SK-N-MC (cell line): Measurements from ENCODE around the gene TSR3.

Source experiments
- DNase-seq: peaks from one replicate; pipeline ENCODE4 v3.0.0-alpha.2; 2011; ENCODE audit warnings: low read depth, low spot score
- H3K27ac ChIP-seq: fragments of 200-600 bp; sonication (generic); 2 replicates; pipeline ENCODE4 v1.5.1; 2016; ENCODE audit warnings: mixed run types
- H3K36me3 ChIP-seq: fragments of 200-600 bp; sonication (generic); 2 replicates; pipeline ENCODE4 v1.6.1; 2017; ENCODE audit warnings: antibody characterized with exemption, low read length, mixed read lengths; ENCODE audit not compliant: insufficient read depth
- H3K4me3 ChIP-seq: fragments of 200-600 bp; sonication (generic); 2 replicates; pipeline ENCODE4 v1.5.1; 2016
- H3K9ac ChIP-seq: fragments of 200-600 bp; sonication (generic); 2 replicates; pipeline ENCODE4 v1.8.0; 2017; ENCODE audit warnings: mixed run types, mixed read lengths; ENCODE audit not compliant: insufficient read length
- H3K9me3 ChIP-seq: fragments of 200-600 bp; sonication (generic); 2 replicates; pipeline ENCODE4 v1.6.1; 2017; ENCODE audit warnings: low read depth, mild to moderate bottlenecking, antibody characterized with exemption, low read length, moderate library complexity, mixed read lengths
- EZH2 ChIP-seq: fragments of 200-600 bp; sonication (generic); IDR thresholded peaks from one replicate; pipeline ENCODE4 v1.6.1; 2017; ENCODE audit warnings: antibody characterized with exemption
- FOXP2 ChIP-seq: optimal IDR thresholded peaks from 2 replicates; pipeline ENCODE3; 2011; ENCODE audit warnings: mild to moderate bottlenecking, moderate library complexity; ENCODE audit not compliant: insufficient read depth; ENCODE audit errors: extremely low read length, control extremely low read depth
- POLR2AphosphoS5 ChIP-seq: IDR thresholded peaks from 2 replicates; pipeline ENCODE4 v1.6.1; 2012; ENCODE audit warnings: mild to moderate bottlenecking, low read depth, low read length, borderline replicate concordance

The TSR3 gene

DNA sequence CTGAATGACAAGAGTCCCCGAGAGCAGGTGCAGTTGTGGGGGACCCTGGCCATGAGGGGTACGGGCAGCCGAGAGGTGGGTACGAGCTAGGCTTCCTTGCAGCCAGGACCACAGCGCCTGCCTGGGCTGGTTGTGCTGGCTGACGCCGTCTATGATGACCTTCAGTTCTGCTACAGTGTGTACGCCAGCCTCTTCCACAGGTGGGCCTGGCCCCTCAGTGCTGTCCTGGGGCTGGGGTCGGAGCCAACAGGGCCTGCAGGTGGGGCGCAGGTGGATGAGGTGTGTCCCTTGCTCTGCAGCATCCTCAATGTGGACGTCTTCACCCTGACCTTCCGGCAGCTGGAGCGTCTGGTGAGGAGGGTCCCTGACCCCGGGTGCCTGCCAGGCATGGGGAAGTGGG lies 7.2 kb downstream of the TSR3 start:
- Histone ChIP-seq H3K36me3 (no peaks in the 10 kb centered on the region), H3K9me3 (no peaks in the 10 kb centered on the region), H3K4me3 (no peak overlapping the region), H3K9ac (no peak overlapping the region), H3K27ac (no peak overlapping the region)
- DNase-seq, result no peak
- no peak for TF ChIP-seq EZH2
- no peak for TF ChIP-seq POLR2AphosphoS5
- no peak for TF ChIP-seq FOXP2

DNA sequence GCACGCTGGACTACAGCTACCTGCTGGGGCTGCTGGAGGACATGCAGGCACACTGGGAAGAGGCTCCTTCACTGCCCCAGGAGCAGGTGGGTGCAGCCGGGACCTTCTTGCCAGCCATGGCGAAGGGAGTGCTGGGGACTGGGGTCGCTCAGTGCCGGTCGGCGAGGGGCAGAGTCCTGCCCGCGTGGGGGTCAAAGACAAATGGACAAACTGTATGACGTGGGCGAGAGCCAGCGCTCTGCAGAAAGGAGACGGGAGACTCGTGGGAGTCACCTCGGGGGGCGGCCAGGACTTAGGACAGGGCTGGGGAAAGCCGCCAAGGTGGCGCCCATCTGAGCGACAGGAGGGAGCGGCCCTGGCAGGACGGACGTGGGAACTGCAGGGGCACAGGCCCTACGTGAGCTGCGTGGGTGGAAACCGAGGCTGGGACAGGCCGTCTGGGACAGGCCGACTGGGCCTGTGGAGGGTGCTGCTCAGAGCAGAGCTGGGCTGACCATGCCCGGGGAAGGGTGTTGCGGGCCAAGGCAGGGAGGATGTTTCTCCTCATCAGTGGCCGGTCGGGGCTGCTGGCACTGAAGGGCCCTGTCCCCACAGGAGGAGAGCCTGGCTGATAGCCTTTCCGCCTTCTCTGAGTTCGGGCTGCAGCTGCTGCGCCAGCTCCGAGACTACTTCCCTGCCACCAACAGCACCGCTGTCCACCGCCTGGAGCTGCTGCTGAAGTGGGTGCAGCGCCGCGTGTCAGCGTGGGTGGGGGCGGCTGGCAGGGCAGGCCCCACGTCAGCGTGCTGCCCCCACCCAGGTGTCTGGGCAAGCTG lies 8.0 kb downstream of the TSR3 start:
- Histone ChIP-seq H3K4me3 (peak overlapping the region; percentile 45), H3K27ac (no peak overlapping the region), H3K9ac (no peak overlapping the region), H3K9me3 (no peaks in the 10 kb centered on the region), H3K36me3 (no peaks in the 10 kb centered on the region)
- no peak for TF ChIP-seq EZH2
- TF ChIP-seq POLR2AphosphoS5, result no peak
- no peak for TF ChIP-seq FOXP2
- no peak for DNase-seq

GRCh38 chr16:1342526-1343427 lies 8.9 kb downstream of the TSR3 start:
- Histone ChIP-seq H3K27ac (no peak overlapping the region), H3K9ac (no peak overlapping the region), H3K36me3 (no peaks in the 10 kb centered on the region), H3K9me3 (no peaks in the 10 kb centered on the region), H3K4me3 (peak overlapping the region; percentile 65)
- peak; percentile 76 for DNase-seq
- TF ChIP-seq EZH2, result no peak

GRCh38 chr16:1341495-1342420 lies 9.9 kb downstream of the TSR3 start:
- no peaks in the 10 kb centered on the region for H3K9me3 ChIP-seq
- no peak for DNase-seq
- TF ChIP-seq POLR2AphosphoS5 (no peak), FOXP2 (no peak), EZH2 (no peak)
- no peak overlapping the region for H3K4me3 ChIP-seq
- no peak overlapping the region for H3K27ac ChIP-seq
- no peak overlapping the region for H3K9ac ChIP-seq
- no peaks in the 10 kb centered on the region for H3K36me3 ChIP-seq

DNA sequence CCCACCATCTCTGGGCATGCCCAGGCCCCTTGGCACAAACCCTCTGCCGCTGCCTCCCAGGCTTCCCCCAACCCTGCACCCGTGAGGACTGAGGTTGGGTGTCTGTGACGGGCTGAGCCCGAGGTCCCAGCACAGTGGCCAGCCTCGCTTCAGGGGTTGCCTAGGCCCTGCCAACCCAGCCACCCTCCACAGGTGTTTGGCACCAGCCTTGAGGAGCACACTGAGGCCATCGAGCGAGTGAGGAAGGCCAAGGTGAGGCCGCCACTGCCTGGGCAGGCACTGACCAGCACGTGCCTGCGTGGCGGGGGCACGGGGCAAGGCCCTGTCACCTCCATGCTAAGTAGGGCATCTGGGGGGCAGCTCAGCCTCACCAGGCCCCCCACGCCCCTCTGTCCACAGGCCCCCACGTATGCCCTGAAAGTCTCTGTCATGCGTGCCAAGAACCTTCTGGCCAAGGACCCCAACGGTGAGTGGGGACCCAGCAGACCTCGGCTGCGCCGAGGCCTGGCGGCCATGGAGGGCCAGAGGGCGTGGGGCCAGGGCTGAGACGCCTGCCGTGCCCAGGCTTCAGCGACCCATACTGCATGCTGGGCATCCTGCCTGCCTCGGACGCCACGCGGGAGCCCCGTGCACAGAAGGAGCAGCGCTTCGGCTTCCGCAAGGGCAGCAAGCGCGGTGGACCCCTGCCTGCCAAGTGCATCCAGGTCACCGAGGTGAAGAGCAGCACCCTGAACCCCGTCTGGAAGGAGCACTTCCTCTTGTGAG lies 10.8 kb downstream of the TSR3 start:
- H3K36me3 ChIP-seq, result no peaks in the 10 kb centered on the region
- no peak overlapping the region for H3K4me3 ChIP-seq
- no peak for DNase-seq
- no peak for TF ChIP-seq EZH2
- no peak for TF ChIP-seq POLR2AphosphoS5
- TF ChIP-seq FOXP2, result no peak
- no peak overlapping the region for H3K9ac ChIP-seq
- H3K9me3 ChIP-seq, result no peaks in the 10 kb centered on the region
- no peak overlapping the region for H3K27ac ChIP-seq

- H3K9ac ChIP-seq, result no peak overlapping the region
- H3K4me3 ChIP-seq, result no peak overlapping the region
- no peak for DNase-seq
- no peaks in the 10 kb centered on the region for H3K9me3 ChIP-seq
- TF ChIP-seq POLR2AphosphoS5 (no peak), EZH2 (no peak), FOXP2 (no peak)
- no peak overlapping the region for H3K27ac ChIP-seq
- no peaks in the 10 kb centered on the region for H3K36me3 ChIP-seq
Observed at GRCh38 chr16:1338855-1339675, 12.6 kb downstream of the TSR3 start.
